ENCODE results near the gene AHI1.

DNA sequence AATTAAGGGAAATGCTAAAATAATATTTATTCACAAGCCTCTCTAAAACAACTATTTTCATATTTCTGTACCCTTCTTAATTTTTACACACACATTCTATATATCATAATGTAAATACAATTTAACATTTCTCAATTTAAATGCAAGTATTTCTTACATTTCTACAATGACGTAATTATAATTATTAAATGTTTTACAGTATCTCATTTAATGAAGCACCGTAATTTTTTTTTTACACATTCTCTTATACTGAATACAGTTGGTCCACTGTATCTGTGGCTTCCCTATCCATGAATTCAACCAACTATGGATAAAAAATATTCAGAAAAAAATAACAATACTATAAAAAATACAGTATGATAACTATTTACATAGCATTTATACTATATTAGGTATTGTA lies 85.7 kb downstream of the AHI1 start:
- TF ChIP-seq EZH2 (IDR thresholded peaks at IDR 0.05; ENCODE audit: borderline replicate concordance, low read depth, low read length, poor library complexity, severe bottlenecking): no peak
- TF ChIP-seq, protein P1, sequence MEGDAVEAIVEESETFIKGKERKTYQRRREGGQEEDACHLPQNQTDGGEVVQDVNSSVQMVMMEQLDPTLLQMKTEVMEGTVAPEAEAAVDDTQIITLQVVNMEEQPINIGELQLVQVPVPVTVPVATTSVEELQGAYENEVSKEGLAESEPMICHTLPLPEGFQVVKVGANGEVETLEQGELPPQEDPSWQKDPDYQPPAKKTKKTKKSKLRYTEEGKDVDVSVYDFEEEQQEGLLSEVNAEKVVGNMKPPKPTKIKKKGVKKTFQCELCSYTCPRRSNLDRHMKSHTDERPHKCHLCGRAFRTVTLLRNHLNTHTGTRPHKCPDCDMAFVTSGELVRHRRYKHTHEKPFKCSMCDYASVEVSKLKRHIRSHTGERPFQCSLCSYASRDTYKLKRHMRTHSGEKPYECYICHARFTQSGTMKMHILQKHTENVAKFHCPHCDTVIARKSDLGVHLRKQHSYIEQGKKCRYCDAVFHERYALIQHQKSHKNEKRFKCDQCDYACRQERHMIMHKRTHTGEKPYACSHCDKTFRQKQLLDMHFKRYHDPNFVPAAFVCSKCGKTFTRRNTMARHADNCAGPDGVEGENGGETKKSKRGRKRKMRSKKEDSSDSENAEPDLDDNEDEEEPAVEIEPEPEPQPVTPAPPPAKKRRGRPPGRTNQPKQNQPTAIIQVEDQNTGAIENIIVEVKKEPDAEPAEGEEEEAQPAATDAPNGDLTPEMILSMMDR (conservative IDR thresholded peaks at IDR 0.05; ENCODE audit: low read depth, low read length): no peak
